ENCODE results near the gene MSRB1. TPM values are rescaled to one million over a fixed set of nuclear protein-coding genes. Genes with fewer than 3 reads are reported as not detected.
"Not testable (repeated sequence)": the region's sequence is repeated elsewhere in the genome, so short reads cannot be mapped to it uniquely, and the experiment has no call there.

The MSRB1 gene
- total and polyA plus RNA-seq, 3 experiments from 2014 or later: 20.2 to 20.4 (median 20.4) TPM

GRCh38 chr16:1929105-1929504 lies 13.9 kb downstream of the MSRB1 start:
- peaks cover 3 to 8% of the 10 kb centered on the region in 2 donors for H3K27me3 Mint-ChIP-seq
- H3K36me3 Mint-ChIP-seq: no peaks in the 10 kb centered on the region
- peak overlapping the region in 3 of 8 donors; percentile 52 to 83 (median 83) for H3K27ac Mint-ChIP-seq
- H3K27ac ChIP-seq (ENCODE audit: low read depth, low read length): peak overlapping the region; percentile 38
- peaks cover 4% of the 10 kb centered on the region for H3K4me1 ChIP-seq (ENCODE audit: insufficient read depth, low read length)
- H3K4me3 ChIP-seq (ENCODE audit: low read length): no peak overlapping the region
- DNase-seq: peak in 1 of 5 donors; percentile 19
- ChIA-PET POLR2A (interaction anchor here (0.6 kb wide), 1 partner anchor 30 kb away, joined by 6 read pairs; the partner anchor contains the start of gene NDUFB10), CTCF (interaction anchor here (0.7 to 2.3 kb wide), 14 partner anchors 9 to 223 kb away, joined by 3 to 9 read pairs (median 3); partner anchors contain the start of genes MAPK8IP3, MSRB1, NUBP2 and RPS2)
- H3K27me3 ChIP-seq (ENCODE audit: insufficient read depth, low read length, poor library complexity, severe bottlenecking): no peaks in the 10 kb centered on the region
- no peaks in the 10 kb centered on the region for H3K36me3 ChIP-seq (ENCODE audit: insufficient read depth, low read length)
- H3K9me3 ChIP-seq (ENCODE audit: low read length): no peaks in the 10 kb centered on the region
- H3K4me1 Mint-ChIP-seq: peaks cover 2 to 4% (median 3%) of the 10 kb centered on the region in 3 donors
- H3K9me3 Mint-ChIP-seq: no peaks in the 10 kb centered on the region
- H3K4me3 Mint-ChIP-seq: peak overlapping the region; percentile 63 to 81 (median 78)

GRCh38 chr16:1926271-1926670 lies 16.7 kb downstream of the MSRB1 start:
- H3K36me3 Mint-ChIP-seq: peaks cover 0 to 1% (median 0%) of the 10 kb centered on the region in 3 donors
- H3K4me3 Mint-ChIP-seq: no peak overlapping the region

GRCh38 chr16:1924095-1924494 lies 18.9 kb downstream of the MSRB1 start:
- Histone ChIP-seq H3K4me1 (ENCODE audit: insufficient read depth, low read length) (no peaks in the 10 kb centered on the region), H3K27ac (ENCODE audit: low read depth, low read length) (no peak overlapping the region), H3K27me3 (ENCODE audit: insufficient read depth, low read length, poor library complexity, severe bottlenecking) (peaks cover 23% of the 10 kb centered on the region), H3K9me3 (ENCODE audit: low read length) (no peaks in the 10 kb centered on the region), H3K4me3 (ENCODE audit: low read length) (no peak overlapping the region), H3K36me3 (ENCODE audit: insufficient read depth, low read length) (no peaks in the 10 kb centered on the region)
- no peaks in the 10 kb centered on the region for H3K9me3 Mint-ChIP-seq
- peaks cover 1 to 2% (median 2%) of the 10 kb centered on the region in 3 donors for H3K4me1 Mint-ChIP-seq
- peak overlapping the region in 1 of 8 donors; percentile 63 for H3K27ac Mint-ChIP-seq
- DNase-seq: no peak
- peaks cover 33 to 39% of the 10 kb centered on the region in 2 donors for H3K27me3 Mint-ChIP-seq
- H3K4me3 Mint-ChIP-seq: peak overlapping the region in 1 of 7 donors; percentile 58
- ChIA-PET POLR2A (no interaction called here), CTCF (interaction anchor here (1.4 kb wide), 1 partner anchor 51 kb away, joined by 4 read pairs; no protein-coding TSS in a partner anchor)
- peaks cover 0 to 1% (median 0%) of the 10 kb centered on the region in 3 donors for H3K36me3 Mint-ChIP-seq

More at GRCh38 chr16:1926271-1926670, 16.7 kb downstream of the MSRB1 start:
- no peak overlapping the region for H3K27ac Mint-ChIP-seq
- H3K4me3 ChIP-seq (ENCODE audit: low read length): no peak overlapping the region
- H3K27ac ChIP-seq (ENCODE audit: low read depth, low read length): no peak overlapping the region
- H3K27me3 Mint-ChIP-seq: peaks cover 23 to 24% of the 10 kb centered on the region in 2 donors
- H3K4me1 Mint-ChIP-seq: peaks cover 2 to 4% (median 3%) of the 10 kb centered on the region in 3 donors
- H3K36me3 ChIP-seq (ENCODE audit: insufficient read depth, low read length): no peaks in the 10 kb centered on the region
- CTCF ChIA-PET: no interaction called here
- no peaks in the 10 kb centered on the region for H3K9me3 Mint-ChIP-seq
- peaks cover 4% of the 10 kb centered on the region for H3K4me1 ChIP-seq (ENCODE audit: insufficient read depth, low read length)
- POLR2A ChIA-PET: no interaction called here
- peaks cover 11% of the 10 kb centered on the region for H3K27me3 ChIP-seq (ENCODE audit: insufficient read depth, low read length, poor library complexity, severe bottlenecking)
- no peak for DNase-seq
- no peaks in the 10 kb centered on the region for H3K9me3 ChIP-seq (ENCODE audit: low read length)

- peaks cover 33 to 43% of the 10 kb centered on the region in 2 donors for H3K27me3 Mint-ChIP-seq
- POLR2A ChIA-PET: no interaction called here
Measured at GRCh38 chr16:1923299-1924034, 19.5 kb downstream of the MSRB1 start.

GRCh38 chr16:1922357-1922756 lies 20.6 kb downstream of the MSRB1 start:
- no peak overlapping the region for H3K27ac ChIP-seq (ENCODE audit: low read depth, low read length)
- H3K36me3 ChIP-seq (ENCODE audit: insufficient read depth, low read length): no peaks in the 10 kb centered on the region
- no peaks in the 10 kb centered on the region for H3K4me1 Mint-ChIP-seq
- H3K4me1 ChIP-seq (ENCODE audit: insufficient read depth, low read length): no peaks in the 10 kb centered on the region
- H3K27me3 Mint-ChIP-seq: peaks cover 33 to 43% of the 10 kb centered on the region in 2 donors
- H3K9me3 Mint-ChIP-seq: no peaks in the 10 kb centered on the region
- H3K4me3 ChIP-seq (ENCODE audit: low read length): no peak overlapping the region
- H3K27ac Mint-ChIP-seq: no peak overlapping the region
- DNase-seq: no peak
- H3K27me3 ChIP-seq (ENCODE audit: insufficient read depth, low read length, poor library complexity, severe bottlenecking): peaks cover 26% of the 10 kb centered on the region
- H3K4me3 Mint-ChIP-seq: no peak overlapping the region
- H3K9me3 ChIP-seq (ENCODE audit: low read length): no peaks in the 10 kb centered on the region
- ChIA-PET POLR2A (no interaction called here), CTCF (no interaction called here)
- peaks cover 0 to 1% (median 0%) of the 10 kb centered on the region in 3 donors for H3K36me3 Mint-ChIP-seq

More at GRCh38 chr16:1923299-1924034, 19.5 kb downstream of the MSRB1 start:
- no peak overlapping the region for H3K4me3 ChIP-seq (ENCODE audit: low read length)
- Mint-ChIP-seq H3K4me1 (no peaks in the 10 kb centered on the region), H3K4me3 (peak overlapping the region in 1 of 7 donors; percentile 58), H3K9me3 (no peaks in the 10 kb centered on the region), H3K36me3 (peaks cover 0 to 1% (median 0%) of the 10 kb centered on the region in 3 donors), H3K27ac (peak overlapping the region in 1 of 8 donors; percentile 63)
- peaks cover 26% of the 10 kb centered on the region for H3K27me3 ChIP-seq (ENCODE audit: insufficient read depth, low read length, poor library complexity, severe bottlenecking)
- H3K9me3 ChIP-seq (ENCODE audit: low read length): no peaks in the 10 kb centered on the region
- no peak for DNase-seq
- CTCF ChIA-PET: interaction anchor here (1.4 kb wide), 1 partner anchor 50 kb away, joined by 4 read pairs; no protein-coding TSS in a partner anchor
- H3K4me1 ChIP-seq (ENCODE audit: insufficient read depth, low read length): no peaks in the 10 kb centered on the region
- H3K27ac ChIP-seq (ENCODE audit: low read depth, low read length): no peak overlapping the region
- no peaks in the 10 kb centered on the region for H3K36me3 ChIP-seq (ENCODE audit: insufficient read depth, low read length)

GRCh38 chr16:1920727-1921171 lies 22.2 kb downstream of the MSRB1 start:
- peaks cover 0 to 1% (median 0%) of the 10 kb centered on the region in 3 donors for H3K36me3 Mint-ChIP-seq
- no peak overlapping the region for H3K4me3 Mint-ChIP-seq
- H3K4me1 Mint-ChIP-seq: no peaks in the 10 kb centered on the region
- H3K9me3 ChIP-seq (ENCODE audit: low read length): no peaks in the 10 kb centered on the region
- H3K4me1 ChIP-seq (ENCODE audit: insufficient read depth, low read length): no peaks in the 10 kb centered on the region
- peaks cover 26% of the 10 kb centered on the region for H3K27me3 ChIP-seq (ENCODE audit: insufficient read depth, low read length, poor library complexity, severe bottlenecking)
- H3K4me3 ChIP-seq (ENCODE audit: low read length): no peak overlapping the region
- CTCF ChIA-PET: no interaction called here
- POLR2A ChIA-PET: no interaction called here
- H3K27ac Mint-ChIP-seq: no peak overlapping the region
- DNase-seq: no peak
- no peak overlapping the region for H3K27ac ChIP-seq (ENCODE audit: low read depth, low read length)
- peaks cover 37 to 57% of the 10 kb centered on the region in 2 donors for H3K27me3 Mint-ChIP-seq
- no peaks in the 10 kb centered on the region for H3K36me3 ChIP-seq (ENCODE audit: insufficient read depth, low read length)
- no peaks in the 10 kb centered on the region for H3K9me3 Mint-ChIP-seq

- H3K9me3 Mint-ChIP-seq, POLR2A ChIA-PET: not testable (repeated sequence)
- peaks cover 26% of the 10 kb centered on the region for H3K27me3 ChIP-seq (ENCODE audit: insufficient read depth, low read length, poor library complexity, severe bottlenecking)
Measured at GRCh38 chr16:1920122-1920521, 22.9 kb downstream of the MSRB1 start.

GRCh38 chr16:1919327-1919998 lies 23.5 kb downstream of the MSRB1 start:
- POLR2A ChIA-PET: no interaction called here
- no peaks in the 10 kb centered on the region for H3K9me3 ChIP-seq (ENCODE audit: low read length)
- Mint-ChIP-seq H3K4me1 (no peaks in the 10 kb centered on the region), H3K27ac (no peak overlapping the region), H3K9me3 (no peaks in the 10 kb centered on the region), H3K36me3 (peaks cover 0 to 1% (median 0%) of the 10 kb centered on the region in 3 donors), H3K27me3 (peaks cover 39 to 64% of the 10 kb centered on the region in 2 donors), H3K4me3 (no peak overlapping the region)
- CTCF ChIA-PET: no interaction called here
- H3K4me3 ChIP-seq (ENCODE audit: low read length): no peak overlapping the region
- DNase-seq: no peak
- H3K4me1 ChIP-seq (ENCODE audit: insufficient read depth, low read length): no peaks in the 10 kb centered on the region
- H3K27me3 ChIP-seq (ENCODE audit: insufficient read depth, low read length, poor library complexity, severe bottlenecking): peaks cover 26% of the 10 kb centered on the region
- no peak overlapping the region for H3K27ac ChIP-seq (ENCODE audit: low read depth, low read length)
- H3K36me3 ChIP-seq (ENCODE audit: insufficient read depth, low read length): no peaks in the 10 kb centered on the region

More at GRCh38 chr16:1920122-1920521, 22.9 kb downstream of the MSRB1 start:
- H3K4me1 ChIP-seq (ENCODE audit: insufficient read depth, low read length); CTCF ChIA-PET; H3K36me3 Mint-ChIP-seq; H3K4me1 Mint-ChIP-seq; H3K27ac Mint-ChIP-seq; H3K9me3 ChIP-seq (ENCODE audit: low read length); H3K27ac ChIP-seq (ENCODE audit: low read depth, low read length); H3K4me3 ChIP-seq (ENCODE audit: low read length); DNase-seq; H3K4me3 Mint-ChIP-seq; H3K36me3 ChIP-seq (ENCODE audit: insufficient read depth, low read length): not testable (repeated sequence)
- H3K27me3 Mint-ChIP-seq: peaks cover 37 to 63% of the 10 kb centered on the region in 2 donors
